Hindlimb muscle (tissue), 1 donor: ENCODE results near the gene SNX17. TPM values are rescaled to one million over a fixed set of nuclear protein-coding genes. Genes with fewer than 3 reads are reported as not detected.

Experiments used
- DNase-seq: peaks from one replicate; pipeline ENCODE4 v3.0.0-alpha.2; 2013
- polyA plus RNA-seq: library from polyadenylated mRNA; unstranded; fragments of 120-200 nt; gene quantifications from one replicate; pipeline ENCODE4 v1.2.1, GENCODE V29; 2013; ENCODE audit not compliant: insufficient read length

Gene SNX17
- polyA plus RNA-seq, 1 donor, result 75.0 TPM

- no peak for DNase-seq
Measured at GRCh38 chr2:27369471-27370025, 868 bp upstream of the SNX17 start.

- no peak for DNase-seq
Measured at GRCh38 chr2:27370816-27371620, 602 bp downstream of the SNX17 start.

- DNase-seq, result no peak
Measured at GRCh38 chr2:27372937-27373336, 2.5 kb downstream of the SNX17 start.

GRCh38 chr2:27373567-27373966 lies 3.2 kb downstream of the SNX17 start:
- no peak for DNase-seq

- no peak for DNase-seq
Measured at GRCh38 chr2:27375513-27376099, 5.2 kb downstream of the SNX17 start.

GRCh38 chr2:27376151-27376865 lies 5.9 kb downstream of the SNX17 start:
- no peak for DNase-seq

- DNase-seq, result no peak
Measured at GRCh38 chr2:27376866-27377617, 6.6 kb downstream of the SNX17 start.

- no peak for DNase-seq
Measured at GRCh38 chr2:27377618-27378095, 7.2 kb downstream of the SNX17 start.

- no peak for DNase-seq
Measured at GRCh38 chr2:27378096-27378808, 7.8 kb downstream of the SNX17 start.

GRCh38 chr2:27378809-27379290 lies 8.4 kb downstream of the SNX17 start:
- DNase-seq, result no peak

- no peak for DNase-seq
Measured at GRCh38 chr2:27379383-27379835, 9.0 kb downstream of the SNX17 start.

GRCh38 chr2:27379836-27380625 lies 9.6 kb downstream of the SNX17 start:
- DNase-seq, result no peak

- DNase-seq, result peak; percentile 95
Measured at GRCh38 chr2:27380626-27381545, 10.5 kb downstream of the SNX17 start, which contains the start of gene ZNF513. Gene ZNF513 (minus strand): TSS chr2:27380734. CDS start chr2:27380526, 208 bp downstream.

- DNase-seq, result no peak
Measured at GRCh38 chr2:27381577-27382181, 11.3 kb downstream of the SNX17 start.

GRCh38 chr2:27390822-27391679 lies 20.6 kb downstream of the SNX17 start:
- DNase-seq, result no peak

- DNase-seq, result no peak
Measured at GRCh38 chr2:27393225-27393624, 22.8 kb downstream of the SNX17 start.

GRCh38 chr2:27398962-27399361 lies 28.5 kb downstream of the SNX17 start:
- DNase-seq, result no peak
